Liver (tissue), 9 donors: Measurements from ENCODE around the gene FAM168B. TPM values are rescaled to one million over a fixed set of nuclear protein-coding genes. Genes with fewer than 3 reads are reported as not detected.

ENCODE experiments used
- DNase-seq: peaks from one replicate; pipeline ENCODE4 v3.0.0-alpha.2; 2017; ENCODE audit warnings: low spot score
- H3K27ac ChIP-seq, 2 donors: one replicate each; pipeline ENCODE4 v1.7.0; 2013; ENCODE audit warnings: inconsistent platforms in 2 of 2, low read length in 2 of 2, control low read depth in 1 of 2, low read depth in 1 of 2, mild to moderate bottlenecking in 1 of 2
- H3K27me3 ChIP-seq, 4 donors: one replicate each; pipeline versions ENCODE4 v1.6.1 to v1.7.0; 2013; ENCODE audit warnings: low read length in 3 of 4, inconsistent platforms in 1 of 4, mild to moderate bottlenecking in 1 of 4, moderate library complexity in 1 of 4; ENCODE audit not compliant: control insufficient read depth in 4 of 4, insufficient read depth in 4 of 4
- H3K36me3 ChIP-seq, 4 donors: one replicate each; pipeline versions ENCODE4 v1.6.1 to v1.7.0; 2013; ENCODE audit warnings: low read length in 3 of 4, mild to moderate bottlenecking in 3 of 4, low read depth in 1 of 4, moderate library complexity in 1 of 4; ENCODE audit not compliant: control insufficient read depth in 4 of 4, insufficient read depth in 3 of 4
- H3K4me1 ChIP-seq, 4 donors: one replicate each; pipeline versions ENCODE4 v1.6.1 to v1.7.0; 2013; ENCODE audit warnings: low read length in 3 of 4, mild to moderate bottlenecking in 3 of 4, moderate library complexity in 1 of 4; ENCODE audit not compliant: control insufficient read depth in 4 of 4, insufficient read depth in 4 of 4
- H3K4me3 ChIP-seq, 3 donors: one replicate each; pipeline versions ENCODE4 v1.6.1 to v1.7.0; 2013; ENCODE audit warnings: low read length in 3 of 3, control low read depth in 1 of 3, low read depth in 1 of 3, mild to moderate bottlenecking in 1 of 3
- H3K9ac ChIP-seq, 2 donors: one replicate each; pipeline ENCODE4 v1.7.0; 2013; ENCODE audit warnings: low read length in 2 of 2, mild to moderate bottlenecking in 2 of 2, moderate library complexity in 2 of 2, control low read depth in 1 of 2, low read depth in 1 of 2
- H3K9me3 ChIP-seq, 4 donors: one replicate each; pipeline versions ENCODE4 v1.6.1 to v1.7.0; 2013; ENCODE audit warnings: low read length in 3 of 4; ENCODE audit not compliant: control insufficient read depth in 4 of 4
- ATF3 ChIP-seq: IDR thresholded peaks from 2 replicates; pipeline ENCODE4 v1.6.1; 2016; ENCODE audit warnings: antibody characterized with exemption
- EGR1 ChIP-seq, 2 donors: IDR thresholded peaks; 2 replicates each; pipeline ENCODE4 v1.6.1; 2016 to 2018; ENCODE audit warnings: antibody characterized with exemption in 2 of 2, low read depth in 2 of 2
- FOXA1 ChIP-seq: IDR thresholded peaks from 2 replicates; pipeline ENCODE4 v1.6.1; 2016; ENCODE audit warnings: antibody characterized with exemption
- FOXA2 ChIP-seq: IDR thresholded peaks from 2 replicates; pipeline ENCODE4 v1.6.1; 2016; ENCODE audit warnings: antibody characterized with exemption
- GABPA ChIP-seq, 2 donors: IDR thresholded peaks in 1 of 2; conservative IDR thresholded peaks in 1 of 2; 2 replicates each; pipeline ENCODE4 v1.6.1; 2016; ENCODE audit warnings: antibody characterized with exemption in 2 of 2, mild to moderate bottlenecking in 1 of 2, moderate library complexity in 1 of 2
- HNF4A ChIP-seq, 2 donors: conservative IDR thresholded peaks; 2 replicates each; pipeline ENCODE4 v1.6.1; 2016; ENCODE audit warnings: antibody characterized with exemption in 2 of 2, mild to moderate bottlenecking in 2 of 2
- HNF4G ChIP-seq: IDR thresholded peaks from 2 replicates; pipeline ENCODE4 v1.6.1; 2016; ENCODE audit warnings: antibody characterized with exemption
- JUND ChIP-seq, 2 donors: IDR thresholded peaks; 2 replicates each; pipeline ENCODE4 v1.6.1; 2016; ENCODE audit warnings: antibody characterized with exemption in 2 of 2
- NR2F2 ChIP-seq: IDR thresholded peaks from 2 replicates; pipeline ENCODE4 v1.6.1; 2016; ENCODE audit warnings: antibody characterized with exemption
- RAD21 ChIP-seq, 2 donors: IDR thresholded peaks; 2 replicates each; pipeline ENCODE4 v1.6.1; 2016; ENCODE audit warnings: antibody characterized with exemption in 2 of 2, mild to moderate bottlenecking in 2 of 2
- RXRA ChIP-seq, 2 donors: IDR thresholded peaks; 2 replicates each; pipeline ENCODE4 v1.6.1; 2017 to 2018; ENCODE audit warnings: antibody characterized with exemption in 2 of 2, mild to moderate bottlenecking in 1 of 2
- SP1 ChIP-seq: IDR thresholded peaks from 2 replicates; pipeline ENCODE4 v1.6.1; 2018; ENCODE audit warnings: antibody characterized with exemption, mild to moderate bottlenecking
- TAF1 ChIP-seq: conservative IDR thresholded peaks from 2 replicates; pipeline ENCODE4 v1.6.1; 2016; ENCODE audit warnings: antibody characterized with exemption, mild to moderate bottlenecking
- YY1 ChIP-seq: IDR thresholded peaks from 2 replicates; pipeline ENCODE4 v1.6.1; 2016; ENCODE audit warnings: antibody characterized with exemption, mild to moderate bottlenecking
- ZBTB33 ChIP-seq: IDR thresholded peaks from 2 replicates; pipeline ENCODE4 v1.6.1; 2016; ENCODE audit warnings: antibody characterized with exemption
- WGBS: extraction: QIAGEN DNeasy Blood & Tissue Kit; methylation state at CpG from one replicate; pipeline ENCODE4 v1.1.7; 2013; 5-methylcytosine and 5-hydroxymethylcytosine counted together
- polyA plus RNA-seq, 2 donors: library from polyadenylated mRNA; stranded (reverse) in 1 of 2; unstranded in 1 of 2; fragments of 200-250 nt in 1 of 2; fragments of >200 nt in 1 of 2; fragmentation: Nextera tagmentation in 1 of 2; extraction: Ambion mirVana in 1 of 2; gene quantifications; one replicate each; pipeline versions ENCODE4 v1.2.1 to v1.2.3, GENCODE V29; 2013 to 2015
- total RNA-seq, 2 donors: library from RNA; depleted of rRNA; stranded (reverse); fragments of >200 nt; gene quantifications; one replicate each; pipeline ENCODE4 v1.2.3, GENCODE V29; 2014
- TF ChIP-seq, protein P1 (sequence below): IDR thresholded peaks from 2 replicates; pipeline ENCODE4 v1.6.1; 2016; ENCODE audit warnings: antibody characterized with exemption, mild to moderate bottlenecking
- TF ChIP-seq, protein P2 (sequence below): fragments of 150-350 bp; IDR thresholded peaks from 2 replicates; pipeline ENCODE4 v1.5.1; 2017; ENCODE audit warnings: improper control_type of control experiment, low read depth, low read length; ENCODE audit not compliant: missing input control
- TF ChIP-seq, protein P3 (sequence below): IDR thresholded peaks from 2 replicates; pipeline ENCODE4 v1.6.1; 2016; ENCODE audit warnings: antibody characterized with exemption
- donor health status: healthy.
- donor health status: healthy.
- donor health status: healthy.
- donor health status: healthy.
- donor health status: healthy.

FAM168B gene
- total and polyA plus RNA-seq, 4 donors: 13.9 to 62.3 (median 30.8) TPM

- no peaks in the 10 kb centered on the region for H3K36me3 ChIP-seq
- no peak for DNase-seq
- H3K9ac ChIP-seq: no peak overlapping the region
- H3K4me1 ChIP-seq: peaks cover 0 to 19% (median 11%) of the 10 kb centered on the region in 4 donors
- no peak overlapping the region for H3K4me3 ChIP-seq
- TF ChIP-seq GABPA (IDR thresholded peaks at IDR 0.05 in 1 of 2, conservative IDR thresholded peaks at IDR 0.05 in 1 of 2) (no peak), SP1 (no peak), TAF1 (no peak), HNF4A (conservative IDR thresholded peaks at IDR 0.05) (no peak), JUND (IDR thresholded peaks at IDR 0.05) (no peak), ZBTB33 (no peak), RXRA (IDR thresholded peaks at IDR 0.05) (no peak), YY1 (no peak), ATF3 (no peak), HNF4G (no peak), EGR1 (IDR thresholded peaks at IDR 0.05; ENCODE audit: low read depth in 2 of 2) (no peak), FOXA1 (no peak), NR2F2 (no peak), RAD21 (IDR thresholded peaks at IDR 0.05) (no peak), FOXA2 (no peak)
- TF ChIP-seq, protein P1, sequence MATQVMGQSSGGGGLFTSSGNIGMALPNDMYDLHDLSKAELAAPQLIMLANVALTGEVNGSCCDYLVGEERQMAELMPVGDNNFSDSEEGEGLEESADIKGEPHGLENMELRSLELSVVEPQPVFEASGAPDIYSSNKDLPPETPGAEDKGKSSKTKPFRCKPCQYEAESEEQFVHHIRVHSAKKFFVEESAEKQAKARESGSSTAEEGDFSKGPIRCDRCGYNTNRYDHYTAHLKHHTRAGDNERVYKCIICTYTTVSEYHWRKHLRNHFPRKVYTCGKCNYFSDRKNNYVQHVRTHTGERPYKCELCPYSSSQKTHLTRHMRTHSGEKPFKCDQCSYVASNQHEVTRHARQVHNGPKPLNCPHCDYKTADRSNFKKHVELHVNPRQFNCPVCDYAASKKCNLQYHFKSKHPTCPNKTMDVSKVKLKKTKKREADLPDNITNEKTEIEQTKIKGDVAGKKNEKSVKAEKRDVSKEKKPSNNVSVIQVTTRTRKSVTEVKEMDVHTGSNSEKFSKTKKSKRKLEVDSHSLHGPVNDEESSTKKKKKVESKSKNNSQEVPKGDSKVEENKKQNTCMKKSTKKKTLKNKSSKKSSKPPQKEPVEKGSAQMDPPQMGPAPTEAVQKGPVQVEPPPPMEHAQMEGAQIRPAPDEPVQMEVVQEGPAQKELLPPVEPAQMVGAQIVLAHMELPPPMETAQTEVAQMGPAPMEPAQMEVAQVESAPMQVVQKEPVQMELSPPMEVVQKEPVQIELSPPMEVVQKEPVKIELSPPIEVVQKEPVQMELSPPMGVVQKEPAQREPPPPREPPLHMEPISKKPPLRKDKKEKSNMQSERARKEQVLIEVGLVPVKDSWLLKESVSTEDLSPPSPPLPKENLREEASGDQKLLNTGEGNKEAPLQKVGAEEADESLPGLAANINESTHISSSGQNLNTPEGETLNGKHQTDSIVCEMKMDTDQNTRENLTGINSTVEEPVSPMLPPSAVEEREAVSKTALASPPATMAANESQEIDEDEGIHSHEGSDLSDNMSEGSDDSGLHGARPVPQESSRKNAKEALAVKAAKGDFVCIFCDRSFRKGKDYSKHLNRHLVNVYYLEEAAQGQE: no peak
- TF ChIP-seq, protein P2, sequence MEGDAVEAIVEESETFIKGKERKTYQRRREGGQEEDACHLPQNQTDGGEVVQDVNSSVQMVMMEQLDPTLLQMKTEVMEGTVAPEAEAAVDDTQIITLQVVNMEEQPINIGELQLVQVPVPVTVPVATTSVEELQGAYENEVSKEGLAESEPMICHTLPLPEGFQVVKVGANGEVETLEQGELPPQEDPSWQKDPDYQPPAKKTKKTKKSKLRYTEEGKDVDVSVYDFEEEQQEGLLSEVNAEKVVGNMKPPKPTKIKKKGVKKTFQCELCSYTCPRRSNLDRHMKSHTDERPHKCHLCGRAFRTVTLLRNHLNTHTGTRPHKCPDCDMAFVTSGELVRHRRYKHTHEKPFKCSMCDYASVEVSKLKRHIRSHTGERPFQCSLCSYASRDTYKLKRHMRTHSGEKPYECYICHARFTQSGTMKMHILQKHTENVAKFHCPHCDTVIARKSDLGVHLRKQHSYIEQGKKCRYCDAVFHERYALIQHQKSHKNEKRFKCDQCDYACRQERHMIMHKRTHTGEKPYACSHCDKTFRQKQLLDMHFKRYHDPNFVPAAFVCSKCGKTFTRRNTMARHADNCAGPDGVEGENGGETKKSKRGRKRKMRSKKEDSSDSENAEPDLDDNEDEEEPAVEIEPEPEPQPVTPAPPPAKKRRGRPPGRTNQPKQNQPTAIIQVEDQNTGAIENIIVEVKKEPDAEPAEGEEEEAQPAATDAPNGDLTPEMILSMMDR: no peak
- TF ChIP-seq, protein P3, sequence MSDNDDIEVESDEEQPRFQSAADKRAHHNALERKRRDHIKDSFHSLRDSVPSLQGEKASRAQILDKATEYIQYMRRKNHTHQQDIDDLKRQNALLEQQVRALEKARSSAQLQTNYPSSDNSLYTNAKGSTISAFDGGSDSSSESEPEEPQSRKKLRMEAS: no peak
- 89% methylated on average over 2 of the region's 2 CpGs for WGBS
- H3K9me3 ChIP-seq: no peaks in the 10 kb centered on the region
- no peak overlapping the region for H3K27ac ChIP-seq
- no peaks in the 10 kb centered on the region for H3K27me3 ChIP-seq
Measured at GRCh38 chr2:131103165-131103564, 9.9 kb upstream of the FAM168B start.
